ENCODE measurements around the gene SPATA13.

GRCh38 chr13:24269821-24270220, 109.3 kb downstream of the SPATA13 start:
- TF ChIP-seq EZH2 (IDR thresholded peaks at IDR 0.05; ENCODE audit: insufficient read depth, poor library complexity, severe bottlenecking) = no peak
- no peak for TF ChIP-seq EZH2phosphoT487 (IDR thresholded peaks at IDR 0.05; ENCODE audit: insufficient read depth, low read depth)

All from GM23248 (cell line).